ENCODE results near the gene DTD1.

DTD1 gene

DNA sequence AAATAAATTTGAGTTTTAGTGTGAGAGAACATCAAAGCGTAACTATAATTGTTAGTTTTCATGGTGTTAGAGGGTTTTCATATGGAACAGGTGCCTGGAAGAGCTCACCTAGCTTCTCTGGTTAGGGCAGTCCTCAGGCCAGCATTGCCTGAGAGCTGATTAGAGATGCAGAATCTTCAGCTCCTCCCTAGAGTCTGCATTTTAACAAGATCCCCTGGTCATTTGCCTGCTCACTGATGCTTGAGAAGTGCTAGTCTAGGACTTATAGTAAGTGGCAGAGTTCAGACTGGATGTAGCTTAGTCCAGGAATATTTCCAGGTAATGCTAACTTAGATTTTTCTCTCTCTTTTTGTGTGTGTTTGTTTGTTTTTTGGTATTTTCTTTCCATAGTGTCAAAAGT lies 42.3 kb upstream of the DTD1 start:
- no peak for DNase-seq (ENCODE audit: low spot score)
- H3K4ac ChIP-seq (ENCODE audit: low read length): no peak overlapping the region
- no peaks in the 10 kb centered on the region for H3K27me3 ChIP-seq (ENCODE audit: control insufficient read depth in 3 of 3, insufficient read depth in 3 of 3, low read depth in 1 of 3, low read length in 3 of 3)
- H3K14ac ChIP-seq (ENCODE audit: low read length): no peak overlapping the region
- no peak overlapping the region for H2AK5ac ChIP-seq (ENCODE audit: low read depth, low read length)
- no peaks in the 10 kb centered on the region for H3K79me1 ChIP-seq (ENCODE audit: low read depth, low read length)
- H2BK12ac ChIP-seq (ENCODE audit: low read length): no peak overlapping the region
- no peak overlapping the region for H4K8ac ChIP-seq (ENCODE audit: low read depth, low read length)
- H3K23ac ChIP-seq (ENCODE audit: low read depth, low read length, poor library complexity): no peak overlapping the region
- H3K4me1 ChIP-seq (ENCODE audit: control insufficient read depth in 2 of 2, insufficient read depth in 1 of 2, low read depth in 1 of 2, low read length in 2 of 2): no peaks in the 10 kb centered on the region
- H3K36me3 ChIP-seq (replicated peaks in 1 of 2; ENCODE audit: control insufficient read depth in 2 of 2, insufficient read depth in 2 of 2, low read length in 2 of 2): peaks cover 18 to 92% of the 10 kb centered on the region in 2 donors
- no peak overlapping the region for H2BK5ac ChIP-seq (ENCODE audit: low read length)
- no peak overlapping the region for H3K4me3 ChIP-seq (ENCODE audit: low read length in 2 of 2)
- no peak overlapping the region for H2BK15ac ChIP-seq (ENCODE audit: low read length)
- no CpG with 5 or more reads among the region's 1 CpG for WGBS, 2 donors (ENCODE audit: extremely low coverage in 2 of 2, insufficient read length in 2 of 2, insufficient replicate concordance in 1 of 2)
- H2AFZ ChIP-seq (ENCODE audit: low read length): no peak overlapping the region
- H3K9ac ChIP-seq (ENCODE audit: low read depth, low read length, poor library complexity): no peak overlapping the region
- H3K4me2 ChIP-seq (ENCODE audit: insufficient read depth, low read length, poor library complexity, severe bottlenecking): no peak overlapping the region
- H3K27ac ChIP-seq (replicated peaks; ENCODE audit: low read length): no peak overlapping the region
- peaks cover 0 to 2% of the 10 kb centered on the region in 2 donors for H3K9me3 ChIP-seq (replicated peaks in 1 of 2; ENCODE audit: control insufficient read depth in 2 of 2, insufficient read depth in 1 of 2, low read depth in 1 of 2, low read length in 2 of 2)
- no peak overlapping the region for H4K91ac ChIP-seq (ENCODE audit: low read depth, low read length, poor library complexity)
- no peak overlapping the region for H3K18ac ChIP-seq (ENCODE audit: low read length)
- no peak overlapping the region for H2BK120ac ChIP-seq (ENCODE audit: low read depth, low read length)

DNA sequence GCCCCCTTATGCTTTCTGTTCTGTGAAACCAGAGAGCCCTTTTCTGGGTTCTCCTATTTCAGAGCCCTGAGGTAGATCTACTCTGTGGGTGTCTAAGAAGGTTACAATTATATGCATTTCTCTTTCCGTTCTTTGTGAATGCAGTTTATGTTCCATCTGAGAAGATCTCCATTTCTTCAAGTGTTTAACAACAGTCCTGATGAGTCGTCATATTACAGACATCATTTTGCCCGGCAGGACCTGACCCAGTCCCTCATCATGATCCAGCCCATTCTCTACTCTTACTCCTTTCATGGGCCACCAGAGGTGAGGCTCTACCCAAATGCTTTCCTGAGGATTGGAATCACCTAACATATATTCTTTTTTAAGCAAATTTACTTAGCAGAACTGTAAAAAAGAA lies 39.4 kb upstream of the DTD1 start:
- Histone ChIP-seq H3K4me1 (ENCODE audit: control insufficient read depth in 2 of 2, insufficient read depth in 1 of 2, low read depth in 1 of 2, low read length in 2 of 2) (no peaks in the 10 kb centered on the region), H3K27me3 (ENCODE audit: control insufficient read depth in 3 of 3, insufficient read depth in 3 of 3, low read depth in 1 of 3, low read length in 3 of 3) (no peaks in the 10 kb centered on the region), H2AK5ac (ENCODE audit: low read depth, low read length) (no peak overlapping the region), H3K14ac (ENCODE audit: low read length) (no peak overlapping the region), H3K9me3 (replicated peaks in 1 of 2; ENCODE audit: control insufficient read depth in 2 of 2, insufficient read depth in 1 of 2, low read depth in 1 of 2, low read length in 2 of 2) (peaks cover 0 to 2% of the 10 kb centered on the region in 2 donors), H3K4me3 (ENCODE audit: low read length in 2 of 2) (no peak overlapping the region), H3K9ac (ENCODE audit: low read depth, low read length, poor library complexity) (no peak overlapping the region), H3K23ac (ENCODE audit: low read depth, low read length, poor library complexity) (no peak overlapping the region), H2AFZ (ENCODE audit: low read length) (no peak overlapping the region), H2BK5ac (ENCODE audit: low read length) (no peak overlapping the region), H3K27ac (replicated peaks; ENCODE audit: low read length) (no peak overlapping the region), H2BK120ac (ENCODE audit: low read depth, low read length) (no peak overlapping the region), H2BK15ac (ENCODE audit: low read length) (no peak overlapping the region), H3K18ac (ENCODE audit: low read length) (no peak overlapping the region), H2BK12ac (ENCODE audit: low read length) (no peak overlapping the region), H3K4ac (ENCODE audit: low read length) (no peak overlapping the region), H3K79me1 (ENCODE audit: low read depth, low read length) (no peaks in the 10 kb centered on the region), H4K8ac (ENCODE audit: low read depth, low read length) (no peak overlapping the region), H3K36me3 (replicated peaks in 1 of 2; ENCODE audit: control insufficient read depth in 2 of 2, insufficient read depth in 2 of 2, low read length in 2 of 2) (peaks cover 17 to 92% of the 10 kb centered on the region in 2 donors), H4K91ac (ENCODE audit: low read depth, low read length, poor library complexity) (no peak overlapping the region), H3K4me2 (ENCODE audit: insufficient read depth, low read length, poor library complexity, severe bottlenecking) (no peak overlapping the region)
- WGBS, 2 donors (ENCODE audit: extremely low coverage in 2 of 2, insufficient read length in 2 of 2, insufficient replicate concordance in 1 of 2): no CpG with 5 or more reads among the region's 3 CpGs
- DNase-seq (ENCODE audit: low spot score): no peak

GRCh38 chr20:18553746-18554145 lies 34.1 kb upstream of the DTD1 start:
- Histone ChIP-seq H3K14ac (ENCODE audit: low read length) (no peak overlapping the region), H3K27me3 (ENCODE audit: control insufficient read depth in 3 of 3, insufficient read depth in 3 of 3, low read depth in 1 of 3, low read length in 3 of 3) (no peaks in the 10 kb centered on the region), H2AFZ (ENCODE audit: low read length) (no peak overlapping the region), H2BK120ac (ENCODE audit: low read depth, low read length) (no peak overlapping the region), H3K4me3 (ENCODE audit: low read length in 2 of 2) (no peak overlapping the region), H2BK15ac (ENCODE audit: low read length) (no peak overlapping the region), H3K4me2 (ENCODE audit: insufficient read depth, low read length, poor library complexity, severe bottlenecking) (no peak overlapping the region), H3K4ac (ENCODE audit: low read length) (no peak overlapping the region), H3K18ac (ENCODE audit: low read length) (no peak overlapping the region), H3K9ac (ENCODE audit: low read depth, low read length, poor library complexity) (no peak overlapping the region), H3K9me3 (replicated peaks in 1 of 2; ENCODE audit: control insufficient read depth in 2 of 2, insufficient read depth in 1 of 2, low read depth in 1 of 2, low read length in 2 of 2) (no peaks in the 10 kb centered on the region), H2BK12ac (ENCODE audit: low read length) (no peak overlapping the region), H3K23ac (ENCODE audit: low read depth, low read length, poor library complexity) (no peak overlapping the region), H2BK5ac (ENCODE audit: low read length) (no peak overlapping the region), H3K36me3 (replicated peaks in 1 of 2; ENCODE audit: control insufficient read depth in 2 of 2, insufficient read depth in 2 of 2, low read length in 2 of 2) (peaks cover 21 to 88% of the 10 kb centered on the region in 2 donors), H3K79me1 (ENCODE audit: low read depth, low read length) (no peaks in the 10 kb centered on the region), H2AK5ac (ENCODE audit: low read depth, low read length) (no peak overlapping the region), H3K27ac (replicated peaks; ENCODE audit: low read length) (no peak overlapping the region), H4K8ac (ENCODE audit: low read depth, low read length) (no peak overlapping the region), H4K91ac (ENCODE audit: low read depth, low read length, poor library complexity) (no peak overlapping the region), H3K4me1 (ENCODE audit: control insufficient read depth in 2 of 2, insufficient read depth in 1 of 2, low read depth in 1 of 2, low read length in 2 of 2) (no peaks in the 10 kb centered on the region)
- DNase-seq (ENCODE audit: low spot score): no peak
- WGBS, 2 donors (ENCODE audit: extremely low coverage in 2 of 2, insufficient read length in 2 of 2, insufficient replicate concordance in 1 of 2): no CpG with 5 or more reads among the region's 8 CpGs

DNA sequence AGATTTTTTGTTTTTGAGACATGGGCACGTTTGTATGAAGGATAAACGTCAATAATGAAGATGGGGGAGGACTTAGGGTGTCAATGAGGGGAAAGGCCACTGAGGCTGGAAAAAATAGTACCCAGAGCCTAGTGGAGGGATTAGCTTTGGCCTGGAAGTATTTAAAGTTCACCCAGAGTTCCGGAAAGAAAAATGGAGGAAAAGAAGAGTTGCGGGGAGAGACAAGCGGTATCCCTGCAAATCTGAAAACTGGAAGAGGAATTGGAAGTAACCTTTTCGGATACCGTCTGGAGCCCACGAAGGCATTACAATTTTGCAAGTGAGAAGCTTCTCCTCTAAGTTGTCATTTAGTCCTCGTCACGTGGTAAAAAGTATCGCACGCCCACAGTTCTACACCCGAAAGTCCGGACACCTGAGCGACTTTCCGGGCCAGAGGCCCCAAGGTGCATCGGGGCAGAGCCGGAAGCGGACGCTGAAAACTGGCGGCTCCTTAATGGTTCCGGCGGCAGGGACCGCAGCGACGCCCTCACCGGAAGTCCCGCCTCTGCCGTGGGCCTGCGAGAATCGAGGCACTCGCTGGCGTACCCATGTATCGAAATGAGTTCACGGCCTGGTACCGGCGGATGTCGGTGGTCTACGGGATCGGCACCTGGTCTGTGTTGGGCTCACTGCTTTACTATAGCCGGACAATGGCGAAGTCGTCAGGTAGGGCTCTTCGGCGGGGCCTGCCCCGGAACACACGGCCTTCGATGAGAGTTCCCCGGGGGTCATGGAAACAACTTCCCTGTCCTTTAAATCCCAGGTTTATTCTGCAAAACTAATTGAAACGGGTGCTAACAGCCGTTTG lies 20.7 kb upstream of the DTD1 start, which contains the start of gene SMIM26:
Gene SMIM26, plus strand, starts transcription at position 541 of the 847 bp plus-strand sequence. Its CDS starts 47 bp downstream, at position 588.
- peak; percentile 67 for DNase-seq (ENCODE audit: low spot score)
- peak within 1 kb of the TSS; percentile 63 to 88 for H3K4me3 ChIP-seq (ENCODE audit: low read length in 2 of 2)
- H3K14ac ChIP-seq (ENCODE audit: low read length): peak within 1 kb of the TSS; percentile 64
- peak within 1 kb of the TSS; percentile 92 for H3K18ac ChIP-seq (ENCODE audit: low read length)
- no peaks in the 10 kb centered on the region for H3K9me3 ChIP-seq (replicated peaks in 1 of 2; ENCODE audit: control insufficient read depth in 2 of 2, insufficient read depth in 1 of 2, low read depth in 1 of 2, low read length in 2 of 2)
- no peak within 1 kb of the TSS for H2BK12ac ChIP-seq (ENCODE audit: low read length)
- WGBS, 2 donors (ENCODE audit: extremely low coverage in 2 of 2, insufficient read length in 2 of 2, insufficient replicate concordance in 1 of 2): 100% methylated on average over 2 of the region's 51 CpGs; no CpG with 5 or more reads in 1 of the 2 donors
- no peak within 1 kb of the TSS for H2BK120ac ChIP-seq (ENCODE audit: low read depth, low read length)
- H3K4ac ChIP-seq (ENCODE audit: low read length): no peak within 1 kb of the TSS
- no peak within 1 kb of the TSS for H2BK15ac ChIP-seq (ENCODE audit: low read length)
- H4K8ac ChIP-seq (ENCODE audit: low read depth, low read length): peak within 1 kb of the TSS; percentile 56
- H3K27me3 ChIP-seq (ENCODE audit: control insufficient read depth in 3 of 3, insufficient read depth in 3 of 3, low read depth in 1 of 3, low read length in 3 of 3): no peaks in the 10 kb centered on the region
- peak within 1 kb of the TSS; percentile 86 for H2AFZ ChIP-seq (ENCODE audit: low read length)
- H3K23ac ChIP-seq (ENCODE audit: low read depth, low read length, poor library complexity): peak within 1 kb of the TSS; percentile 94
- peaks cover 3 to 4% of the 10 kb centered on the region in 2 donors for H3K4me1 ChIP-seq (ENCODE audit: control insufficient read depth in 2 of 2, insufficient read depth in 1 of 2, low read depth in 1 of 2, low read length in 2 of 2)
- no peak within 1 kb of the TSS for H4K91ac ChIP-seq (ENCODE audit: low read depth, low read length, poor library complexity)
- no peaks in the 10 kb centered on the region for H3K79me1 ChIP-seq (ENCODE audit: low read depth, low read length)
- H2BK5ac ChIP-seq (ENCODE audit: low read length): peak within 1 kb of the TSS; percentile 44
- H2AK5ac ChIP-seq (ENCODE audit: low read depth, low read length): no peak within 1 kb of the TSS
- peaks cover 12 to 33% of the 10 kb centered on the region in 2 donors for H3K36me3 ChIP-seq (replicated peaks in 1 of 2; ENCODE audit: control insufficient read depth in 2 of 2, insufficient read depth in 2 of 2, low read length in 2 of 2)
- H3K4me2 ChIP-seq (ENCODE audit: insufficient read depth, low read length, poor library complexity, severe bottlenecking): peak within 1 kb of the TSS; percentile 73
- peak within 1 kb of the TSS; percentile 45 for H3K27ac ChIP-seq (replicated peaks; ENCODE audit: low read length)
- peak within 1 kb of the TSS; percentile 97 for H3K9ac ChIP-seq (ENCODE audit: low read depth, low read length, poor library complexity)

Measured in neuronal stem cell (in vitro differentiated cells).